ENCODE data around the gene HMOX2.

DNA sequence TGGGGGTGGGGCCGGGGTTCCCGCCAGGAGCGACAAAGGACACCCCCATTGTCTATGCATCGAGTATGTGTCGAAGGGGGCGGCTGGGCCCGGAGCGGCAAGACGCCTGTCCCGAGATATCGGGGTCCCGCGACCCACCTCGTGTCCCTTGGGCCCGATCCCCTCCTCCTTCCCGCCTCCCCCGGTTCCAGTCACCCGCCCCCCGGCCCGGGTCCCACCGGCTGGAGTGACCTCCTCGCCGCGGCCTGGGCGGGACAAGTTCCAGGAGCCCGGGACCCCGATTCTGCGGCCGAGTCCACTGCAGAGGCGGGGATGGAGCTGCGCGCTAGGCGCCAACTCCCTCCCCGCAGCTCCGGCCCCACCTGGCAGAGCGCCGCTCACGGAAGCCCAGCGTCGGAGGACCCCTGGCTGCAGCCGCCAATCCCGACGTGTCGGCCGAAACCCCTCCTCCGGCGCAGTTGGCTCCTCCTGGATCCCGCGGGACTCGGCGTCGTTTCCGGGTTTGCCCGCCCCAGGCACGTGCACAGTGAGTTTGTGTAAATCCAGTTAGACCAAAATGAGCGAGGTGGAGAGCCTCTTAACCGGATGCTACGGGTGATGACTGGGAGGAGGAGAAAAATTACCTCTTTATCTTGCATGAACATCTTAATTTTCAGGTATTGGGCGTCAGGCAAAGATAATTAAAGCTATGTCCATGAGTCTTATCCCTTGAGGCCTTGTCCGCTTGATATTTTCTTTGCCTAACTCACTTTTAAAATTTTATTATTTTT is 1.8 kb upstream of the HMOX2 start, which contains the start of gene NMRAL1:
- TF ChIP-seq EP300 (IDR thresholded peaks at IDR 0.05) = peak in 1 of 4 donors; percentile 24
- TF ChIP-seq, protein P1, sequence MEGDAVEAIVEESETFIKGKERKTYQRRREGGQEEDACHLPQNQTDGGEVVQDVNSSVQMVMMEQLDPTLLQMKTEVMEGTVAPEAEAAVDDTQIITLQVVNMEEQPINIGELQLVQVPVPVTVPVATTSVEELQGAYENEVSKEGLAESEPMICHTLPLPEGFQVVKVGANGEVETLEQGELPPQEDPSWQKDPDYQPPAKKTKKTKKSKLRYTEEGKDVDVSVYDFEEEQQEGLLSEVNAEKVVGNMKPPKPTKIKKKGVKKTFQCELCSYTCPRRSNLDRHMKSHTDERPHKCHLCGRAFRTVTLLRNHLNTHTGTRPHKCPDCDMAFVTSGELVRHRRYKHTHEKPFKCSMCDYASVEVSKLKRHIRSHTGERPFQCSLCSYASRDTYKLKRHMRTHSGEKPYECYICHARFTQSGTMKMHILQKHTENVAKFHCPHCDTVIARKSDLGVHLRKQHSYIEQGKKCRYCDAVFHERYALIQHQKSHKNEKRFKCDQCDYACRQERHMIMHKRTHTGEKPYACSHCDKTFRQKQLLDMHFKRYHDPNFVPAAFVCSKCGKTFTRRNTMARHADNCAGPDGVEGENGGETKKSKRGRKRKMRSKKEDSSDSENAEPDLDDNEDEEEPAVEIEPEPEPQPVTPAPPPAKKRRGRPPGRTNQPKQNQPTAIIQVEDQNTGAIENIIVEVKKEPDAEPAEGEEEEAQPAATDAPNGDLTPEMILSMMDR (IDR thresholded peaks at IDR 0.05) = peak in 3 of 6 experiments; percentile 8 to 43 (median 19)
- peak in 1 of 4 donors; percentile 76 for TF ChIP-seq POLR2A (IDR thresholded peaks at IDR 0.05)
- TF ChIP-seq POLR2AphosphoS5 (IDR thresholded peaks at IDR 0.05) = peak; percentile 71 to 85

Data from upper lobe of left lung (tissue), 4 donors.